Measurements from ENCODE around the gene BTBD9.

The BTBD9 gene

GRCh38 chr6:38452816-38453660, 186.7 kb downstream of the BTBD9 start:
- TF ChIP-seq CTCF (IDR thresholded peaks at IDR 0.05): no peak

- no peak for TF ChIP-seq CTCF (IDR thresholded peaks at IDR 0.05)
Measured at GRCh38 chr6:38450717-38451116, 189.0 kb downstream of the BTBD9 start.

- TF ChIP-seq CTCF (IDR thresholded peaks at IDR 0.05): no peak
Measured at GRCh38 chr6:38445925-38446324, 193.8 kb downstream of the BTBD9 start.

GRCh38 chr6:38445336-38445735, 194.4 kb downstream of the BTBD9 start:
- TF ChIP-seq CTCF (IDR thresholded peaks at IDR 0.05): no peak

GRCh38 chr6:38443352-38444144, 196.2 kb downstream of the BTBD9 start:
- no peak for TF ChIP-seq CTCF (IDR thresholded peaks at IDR 0.05)

GRCh38 chr6:38438097-38438496, 201.6 kb downstream of the BTBD9 start:
- no peak for TF ChIP-seq CTCF (IDR thresholded peaks at IDR 0.05)

GRCh38 chr6:38436726-38437465, 202.8 kb downstream of the BTBD9 start:
- no peak for TF ChIP-seq CTCF (IDR thresholded peaks at IDR 0.05)
